NCI-H748 (cell line): ENCODE results near the gene AKR1C1.
"Not testable (repeated sequence)": the region's sequence is repeated elsewhere in the genome, so short reads cannot be mapped to it uniquely, and the experiment has no call there.

Experiments
- DNase-seq: peaks from one replicate; lab custom pipeline; 2025; ENCODE audit not compliant: unreplicated experiment; lab: John Stamatoyannopoulos, UW

Gene AKR1C1

GRCh38 chr10:5014200-5014910 is 51.1 kb downstream of the AKR1C1 start:
- not testable (repeated sequence) for DNase-seq

GRCh38 chr10:5014936-5015335 is 51.7 kb downstream of the AKR1C1 start:
- DNase-seq = peak; percentile 19

GRCh38 chr10:5018134-5018533 is 54.9 kb downstream of the AKR1C1 start:
- no peak for DNase-seq

- peak; percentile 40 for DNase-seq
Measured at GRCh38 chr10:5018671-5019277, 55.6 kb downstream of the AKR1C1 start.

- peak; percentile 96 for DNase-seq
Measured at GRCh38 chr10:5019770-5020612, 56.8 kb downstream of the AKR1C1 start.

GRCh38 chr10:5021624-5022290 is 58.5 kb downstream of the AKR1C1 start:
- not testable (repeated sequence) for DNase-seq

GRCh38 chr10:5023177-5023805 is 60.1 kb downstream of the AKR1C1 start:
- no peak for DNase-seq

GRCh38 chr10:5025461-5025881 is 62.3 kb downstream of the AKR1C1 start:
- not testable (repeated sequence) for DNase-seq

- DNase-seq = no peak
Measured at GRCh38 chr10:5030989-5031388, 67.8 kb downstream of the AKR1C1 start.

GRCh38 chr10:5031588-5031987 is 68.4 kb downstream of the AKR1C1 start:
- DNase-seq = not testable (repeated sequence)

GRCh38 chr10:5032444-5032843 is 69.2 kb downstream of the AKR1C1 start:
- not testable (repeated sequence) for DNase-seq
